NCI-H2227 treated with DMSO at 0.1 percent for 48 hours (cell line): ENCODE results near the gene ZNF793.
A peak's percentile ranks its signal among the peaks of the same experiment; 100 is the strongest.

Experiments used
- DNase-seq: peaks from one replicate; lab custom pipeline; 2025; lab: John Stamatoyannopoulos, UW

ZNF793 gene

DNA sequence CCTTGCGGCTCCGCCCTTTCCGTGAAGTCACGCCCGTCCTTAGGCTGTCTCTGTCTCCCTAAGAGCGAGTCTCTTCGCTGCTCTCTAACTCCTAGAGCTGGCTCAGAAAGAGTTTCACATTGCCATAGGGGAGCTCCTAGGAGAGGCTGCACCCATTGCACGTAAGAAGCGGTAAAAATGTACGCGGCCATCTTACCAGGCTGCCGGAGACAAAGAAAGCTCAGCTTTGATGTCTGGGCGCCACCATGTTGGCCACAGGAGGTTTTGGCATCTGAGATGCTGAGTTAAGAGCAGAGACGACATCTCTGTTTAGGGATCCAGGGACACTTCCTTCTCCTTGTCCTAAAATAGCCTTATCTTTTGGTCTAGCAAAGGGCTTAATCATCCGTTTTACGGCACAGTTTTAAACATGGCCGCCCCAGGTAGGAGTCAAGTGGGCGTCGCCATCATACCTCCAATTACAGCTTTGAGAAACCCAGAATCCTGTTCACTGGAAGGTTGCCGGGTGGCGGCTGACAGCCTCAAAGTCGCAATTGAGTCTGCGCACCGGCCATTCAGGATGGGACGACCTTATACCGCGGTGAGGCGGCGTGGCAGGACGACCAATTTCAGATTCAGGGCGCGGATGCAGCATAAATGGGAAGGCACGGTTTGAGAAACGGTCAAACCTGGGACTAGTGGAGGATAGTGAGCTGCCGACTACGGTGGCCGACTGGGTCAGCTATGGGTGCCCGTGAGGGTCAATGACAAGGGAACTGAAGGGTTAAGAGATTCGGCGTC lies at the start of gene ZNF793:
Gene ZNF793 (plus strand): TSS at position 553 of the 780 bp plus-strand sequence. CDS start 16,501 bp downstream, outside the sequence.
- peak; percentile 100 for DNase-seq

DNA sequence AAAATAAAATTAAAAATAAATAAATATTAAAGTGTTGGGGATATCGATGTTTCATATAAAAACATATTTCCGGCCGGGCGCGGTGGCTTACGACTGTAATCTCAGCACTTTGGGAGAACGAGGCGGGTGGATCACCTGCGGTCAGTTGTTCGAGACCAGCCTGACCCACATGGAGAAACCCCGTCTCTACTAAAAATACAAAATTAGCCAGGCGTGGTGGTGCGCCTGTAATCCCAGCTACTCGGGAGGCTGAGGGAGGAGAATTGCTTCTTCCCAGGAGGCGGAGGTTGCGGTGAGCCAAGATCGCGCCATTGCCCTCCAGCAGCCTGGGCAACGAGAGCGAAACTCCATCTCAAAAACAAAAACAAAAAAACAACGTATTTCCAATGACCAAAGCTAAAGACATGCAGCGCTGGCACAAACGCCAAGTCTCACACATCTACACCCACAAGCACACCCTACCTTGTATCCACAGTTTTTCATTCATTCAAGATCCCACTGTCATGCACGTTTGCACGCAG lies 40.4 kb upstream of the ZNF793 start:
- DNase-seq: no peak

DNA sequence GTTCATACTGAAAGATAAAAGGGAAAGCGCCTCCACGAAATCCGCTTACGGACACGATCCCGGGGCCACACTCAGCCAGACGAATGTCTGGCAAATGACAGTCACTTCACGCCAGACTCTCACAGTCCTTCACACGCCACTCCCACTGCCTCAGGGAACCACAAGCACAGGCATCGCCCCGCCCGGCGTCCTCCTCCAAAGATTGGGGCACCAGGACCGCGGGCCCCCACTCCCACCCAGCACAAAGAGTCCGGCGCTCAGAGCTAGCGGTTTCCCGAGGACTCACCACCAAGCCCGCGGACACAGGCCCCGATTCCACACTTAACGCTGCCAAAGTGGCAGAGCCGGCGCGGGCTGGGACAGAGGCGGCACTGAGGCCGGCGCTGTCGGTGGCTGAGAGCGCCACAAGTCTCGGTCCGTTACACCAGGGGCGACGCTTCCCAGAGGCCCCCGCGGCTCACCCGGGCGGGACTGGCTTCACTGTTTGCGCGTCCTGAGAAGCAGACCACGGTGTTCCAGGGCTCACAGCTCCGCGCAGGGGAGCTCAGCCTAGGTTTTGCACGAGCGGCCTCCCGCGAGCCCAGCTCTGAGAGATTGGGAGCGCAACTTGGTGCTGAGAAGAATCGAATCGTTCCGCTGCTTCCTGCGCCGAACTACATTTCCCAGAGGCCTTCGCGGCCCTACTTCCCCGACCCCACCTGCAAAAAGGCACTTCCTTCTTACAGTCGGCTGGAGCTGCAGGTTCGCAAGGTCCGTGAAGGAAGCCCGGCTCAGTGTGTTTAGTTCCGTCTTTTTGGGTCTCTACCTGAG lies 39.7 kb upstream of the ZNF793 start, which contains the start of gene ZNF569:
Gene ZNF569 (minus strand): TSS at position 647 of the 810 bp plus-strand sequence. CDS start 22,523 bp downstream, outside the sequence.
- peak; percentile 100 for DNase-seq

DNA sequence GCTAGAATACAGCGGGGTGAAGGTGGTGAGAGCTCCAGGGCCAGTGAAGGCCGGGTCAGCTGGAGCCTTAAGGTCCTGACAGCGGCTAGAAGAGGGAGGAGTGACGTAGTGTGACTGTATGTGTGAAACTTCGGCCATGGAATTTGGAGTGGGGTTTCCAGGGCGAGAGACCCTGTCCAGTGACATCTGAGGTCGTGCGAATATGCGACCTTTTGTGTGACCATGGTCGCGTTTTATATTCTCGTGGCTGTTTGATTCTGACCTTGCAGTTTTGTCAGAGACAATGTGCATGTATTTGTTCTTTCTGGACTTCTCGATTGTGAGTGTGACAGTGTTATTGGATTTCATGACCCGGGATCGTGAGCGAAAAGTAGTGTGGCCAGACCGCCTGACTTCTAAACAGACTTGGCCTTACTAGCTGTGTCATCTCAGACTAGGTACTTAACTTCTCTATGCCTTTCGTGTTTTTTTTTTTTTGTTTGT lies 39.1 kb upstream of the ZNF793 start:
- no peak for DNase-seq

DNA sequence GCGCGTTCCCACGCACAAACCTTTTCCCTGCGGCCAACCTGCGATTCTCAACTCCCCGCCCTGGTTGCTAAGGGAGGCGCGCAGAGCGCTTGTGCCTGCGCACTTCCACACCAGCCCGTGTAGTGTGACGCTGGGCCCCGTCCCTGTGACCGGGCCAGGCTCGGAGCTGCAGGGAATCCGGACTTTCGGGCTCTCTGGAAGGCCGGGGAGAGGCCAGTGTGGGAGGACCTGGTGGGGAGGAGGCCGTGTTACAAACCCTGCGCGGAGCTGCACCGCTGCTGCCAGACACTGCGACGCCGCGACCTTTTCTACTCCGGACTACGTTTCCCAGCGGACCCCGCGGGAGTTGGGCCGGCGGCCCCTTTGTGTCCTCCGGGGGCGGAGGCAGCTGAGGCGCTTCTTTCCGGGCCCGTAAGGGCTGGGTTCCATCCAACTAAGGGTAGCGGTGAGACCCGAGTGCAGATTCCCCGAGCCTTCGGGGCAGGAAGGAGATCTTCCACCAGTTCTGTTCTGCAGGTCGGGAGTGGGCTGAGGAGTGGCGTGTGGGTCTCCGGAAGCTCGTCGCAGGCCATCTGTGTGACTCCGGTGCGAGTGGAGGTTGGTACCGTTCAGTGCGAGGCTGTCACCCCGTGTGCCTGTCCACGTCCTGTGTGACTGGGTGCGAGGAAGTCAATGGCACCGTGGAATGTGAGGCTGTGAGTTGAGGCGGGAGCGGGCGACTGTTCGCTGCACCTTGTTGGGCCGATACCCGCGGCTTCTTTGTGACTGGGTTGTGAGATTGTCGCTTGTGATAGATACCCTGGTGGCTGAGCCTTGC lies 37.6 kb upstream of the ZNF793 start, which contains the start of gene ZNF570:
Gene ZNF570 (plus strand): TSS at position 396 of the 817 bp plus-strand sequence. CDS start 999 bp downstream, outside the sequence.
- peak; percentile 100 for DNase-seq

DNA sequence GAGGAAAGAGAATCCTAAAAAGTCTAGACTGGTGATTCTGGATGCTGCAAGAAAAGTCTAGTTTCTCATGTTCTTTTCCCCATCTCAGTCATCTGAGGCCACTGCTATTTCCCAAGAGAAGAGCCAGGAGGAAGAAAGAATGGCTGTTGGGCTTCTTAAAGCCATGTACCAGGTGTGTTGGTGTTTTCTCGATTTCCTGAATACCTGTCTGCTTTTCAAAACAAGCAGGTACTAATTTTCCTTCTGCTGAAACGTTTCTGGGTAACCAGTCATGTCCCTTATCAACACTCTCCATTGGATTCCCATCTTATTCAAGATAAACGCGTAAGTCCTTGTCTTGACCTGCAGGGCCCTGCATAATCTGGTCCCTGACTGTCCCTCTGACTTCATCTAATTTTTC lies 36.5 kb upstream of the ZNF793 start:
- DNase-seq: no peak

DNA sequence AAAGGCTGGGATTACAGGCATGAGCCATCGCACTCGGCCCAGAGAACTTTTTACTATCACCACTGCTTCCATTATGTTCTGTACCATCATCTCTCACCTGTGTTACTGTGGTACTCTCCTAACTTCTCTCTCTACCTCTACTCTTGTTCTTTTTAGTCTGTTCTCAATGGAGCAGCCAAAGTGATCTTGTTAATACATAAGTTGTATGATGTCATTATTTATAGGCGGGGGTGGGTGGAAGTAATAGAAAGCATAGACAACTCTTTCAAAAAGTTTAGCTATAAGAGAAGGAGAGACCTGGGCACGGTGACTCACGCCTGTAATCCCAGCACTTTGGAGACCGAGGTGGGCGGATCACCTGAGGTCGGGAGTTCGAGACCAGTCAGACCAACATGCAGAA lies 34.6 kb upstream of the ZNF793 start:
- DNase-seq: no peak

DNA sequence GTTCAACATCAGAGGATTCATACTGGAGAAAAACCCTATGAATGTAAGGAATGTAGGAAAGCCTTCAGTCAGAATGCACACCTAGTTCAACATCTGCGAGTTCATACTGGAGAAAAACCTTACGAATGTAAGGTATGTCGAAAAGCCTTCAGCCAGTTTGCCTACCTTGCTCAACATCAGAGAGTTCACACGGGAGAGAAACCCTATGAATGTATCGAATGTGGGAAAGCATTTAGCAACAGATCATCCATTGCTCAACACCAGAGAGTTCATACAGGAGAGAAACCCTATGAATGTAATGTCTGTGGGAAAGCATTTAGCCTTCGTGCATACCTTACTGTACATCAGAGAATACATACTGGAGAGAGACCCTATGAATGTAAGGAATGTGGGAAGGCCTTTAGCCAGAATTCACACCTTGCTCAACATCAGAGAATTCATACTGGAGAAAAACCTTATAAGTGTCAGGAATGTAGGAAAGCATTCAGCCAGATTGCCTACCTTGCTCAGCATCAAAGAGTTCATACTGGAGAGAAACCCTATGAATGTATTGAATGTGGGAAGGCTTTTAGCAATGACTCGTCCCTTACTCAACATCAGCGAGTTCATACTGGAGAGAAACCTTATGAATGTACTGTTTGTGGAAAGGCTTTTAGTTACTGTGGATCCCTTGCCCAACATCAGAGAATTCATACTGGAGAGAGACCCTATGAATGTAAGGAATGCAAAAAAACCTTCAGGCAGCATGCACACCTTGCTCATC lies 22.2 kb upstream of the ZNF793 start:
- no peak for DNase-seq

DNA sequence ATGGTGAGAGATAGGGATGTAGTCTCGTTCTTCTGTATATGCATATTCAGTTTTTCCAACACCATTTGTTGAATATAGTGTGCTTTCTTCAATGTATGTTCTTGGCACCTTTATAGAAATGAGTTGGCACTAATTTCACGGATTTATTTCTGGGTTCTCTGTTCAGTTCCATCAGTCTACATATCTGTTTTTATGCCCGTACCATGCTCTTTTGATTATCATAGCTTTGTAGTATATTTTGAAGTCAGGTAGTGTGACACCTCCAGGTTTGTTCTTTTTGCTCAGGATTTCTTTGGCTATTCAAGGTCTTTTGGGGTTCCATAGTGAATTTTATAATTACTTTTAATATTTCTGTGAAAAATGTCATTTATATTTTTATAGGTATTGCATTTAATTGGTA lies 14.5 kb upstream of the ZNF793 start:
- no peak for DNase-seq

DNA sequence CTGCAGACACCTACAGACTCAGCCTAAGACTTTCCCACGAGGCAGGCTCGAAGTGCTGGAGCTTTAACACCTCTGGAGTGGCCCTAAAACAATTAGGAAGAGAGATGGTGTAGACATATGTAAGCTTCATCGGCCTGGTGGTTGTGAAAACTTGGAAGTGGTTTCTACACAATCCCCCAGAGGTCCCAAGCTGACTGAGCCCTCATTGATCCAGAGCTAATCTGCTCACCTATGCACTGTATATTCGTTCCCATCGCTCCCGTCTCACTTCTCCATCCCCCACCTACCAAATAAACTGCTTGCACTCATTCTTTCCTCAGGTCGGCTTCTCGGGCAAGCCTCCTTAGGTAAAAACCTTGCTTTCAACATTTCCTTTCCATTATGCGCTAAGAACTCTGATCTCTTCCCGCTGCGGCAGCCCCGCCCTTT lies 767 bp upstream of the ZNF793 start:
- no peak for DNase-seq

DNA sequence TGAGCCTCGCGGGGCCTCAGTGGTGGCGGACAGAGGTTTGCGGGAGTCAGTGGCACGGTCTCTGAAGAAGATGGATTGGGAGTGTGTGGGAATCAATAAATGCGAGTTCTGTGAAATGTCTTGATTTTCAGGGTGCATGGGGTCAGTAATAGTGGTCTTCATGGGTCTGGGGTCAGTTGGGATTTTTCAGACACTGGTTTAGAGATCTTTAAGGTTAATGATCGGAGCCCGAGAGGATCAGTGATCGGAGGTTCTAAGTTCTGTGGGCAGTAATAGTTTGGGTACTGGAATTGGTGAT lies 377 bp downstream of the ZNF793 start:
- DNase-seq: no peak

DNA sequence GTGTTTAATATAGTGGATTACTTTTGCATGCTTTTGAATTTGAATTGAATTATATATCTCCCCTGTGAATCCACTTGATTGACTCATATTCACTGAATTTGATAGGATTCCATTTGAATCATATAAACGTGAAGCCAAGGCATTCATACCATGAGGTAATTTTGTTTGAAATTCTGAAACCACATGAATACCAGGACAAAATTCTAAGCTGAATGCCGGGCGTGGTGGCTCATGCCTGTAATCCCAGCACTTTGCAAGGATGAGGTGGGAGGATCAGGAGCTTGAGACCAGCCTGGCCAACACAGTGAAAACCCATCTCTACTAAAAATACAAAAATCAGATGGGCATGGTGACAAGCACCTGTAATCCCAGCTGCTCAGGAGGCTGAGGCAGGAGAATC lies 4.4 kb downstream of the ZNF793 start:
- no peak for DNase-seq

DNA sequence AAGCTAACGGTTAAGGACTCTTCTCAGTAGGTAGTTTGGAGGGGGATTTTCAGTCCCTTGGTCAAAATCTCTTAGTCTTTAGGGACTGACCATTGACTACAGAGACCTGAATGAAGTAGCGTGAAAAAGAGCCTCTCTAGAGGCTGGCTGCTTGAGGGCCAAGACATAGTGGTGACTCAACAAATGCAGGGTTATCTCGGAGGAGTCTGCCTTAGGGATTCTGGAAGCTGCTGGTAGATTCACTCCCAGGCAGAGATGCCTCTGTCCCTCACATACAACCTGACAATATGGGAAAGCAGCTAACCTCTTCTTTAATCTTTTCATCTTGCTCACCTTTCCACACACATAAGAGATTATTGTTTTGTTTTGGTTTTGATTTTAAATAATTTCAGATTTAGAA lies 5.1 kb downstream of the ZNF793 start:
- no peak for DNase-seq

DNA sequence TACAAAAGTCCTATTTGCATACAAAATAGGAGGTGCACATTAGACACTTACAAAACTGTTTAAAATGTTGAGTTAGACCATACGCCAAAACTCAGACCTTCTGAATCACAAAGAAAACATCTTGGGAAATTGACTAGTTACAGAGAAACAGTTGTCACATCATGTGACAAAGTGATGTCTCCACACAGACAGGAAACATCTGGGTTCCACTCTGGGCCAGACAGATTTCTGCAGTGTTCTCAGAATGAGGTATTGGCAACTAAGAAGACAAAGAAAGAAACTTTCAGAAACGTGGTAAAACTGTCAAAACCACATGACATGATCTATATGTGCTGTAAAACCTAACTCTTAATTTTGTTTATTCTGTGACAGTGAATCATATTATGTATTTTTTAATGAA lies 6.7 kb downstream of the ZNF793 start:
- DNase-seq: no peak

DNA sequence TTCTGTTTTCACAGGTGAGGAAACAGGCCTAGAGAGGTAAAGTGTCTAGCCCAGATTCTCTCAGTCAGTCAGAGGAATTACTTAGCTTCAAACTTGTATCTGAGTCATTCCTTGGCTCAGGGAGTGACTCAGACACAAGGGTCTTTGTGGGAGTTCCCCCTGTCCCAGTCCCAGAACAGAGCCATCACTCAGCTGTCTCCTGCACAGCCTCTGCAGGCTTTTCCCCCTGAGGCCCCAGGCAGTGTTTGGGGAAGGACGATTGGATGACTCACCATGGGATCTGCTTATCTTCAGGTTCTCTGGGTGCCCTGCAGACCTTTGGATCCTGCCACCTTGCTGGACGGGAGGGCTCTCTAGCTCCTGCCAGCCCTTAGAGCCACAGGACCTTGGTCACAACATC lies 13.2 kb downstream of the ZNF793 start:
- DNase-seq: no peak

DNA sequence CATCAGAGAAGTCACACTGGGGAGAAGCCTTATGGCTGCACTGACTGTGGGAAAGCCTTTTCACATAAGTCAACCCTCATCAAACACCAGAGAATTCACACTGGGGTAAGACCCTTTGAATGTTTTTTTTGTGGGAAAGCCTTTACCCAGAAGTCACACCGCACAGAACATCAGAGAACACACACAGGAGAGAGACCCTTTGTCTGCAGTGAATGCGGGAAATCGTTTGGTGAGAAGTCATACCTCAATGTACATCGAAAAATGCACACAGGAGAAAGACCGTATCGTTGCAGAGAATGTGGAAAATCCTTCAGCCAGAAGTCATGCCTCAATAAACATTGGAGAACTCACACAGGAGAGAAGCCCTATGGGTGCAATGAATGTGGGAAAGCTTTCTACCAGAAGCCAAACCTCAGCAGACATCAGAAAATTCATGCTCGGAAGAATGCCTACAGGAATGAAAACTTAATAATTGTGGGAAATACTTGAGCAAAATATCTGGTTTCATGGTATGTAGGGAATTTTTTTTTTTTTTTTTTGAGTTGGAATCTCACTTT lies 30.7 kb downstream of the ZNF793 start:
- no peak for DNase-seq

DNA sequence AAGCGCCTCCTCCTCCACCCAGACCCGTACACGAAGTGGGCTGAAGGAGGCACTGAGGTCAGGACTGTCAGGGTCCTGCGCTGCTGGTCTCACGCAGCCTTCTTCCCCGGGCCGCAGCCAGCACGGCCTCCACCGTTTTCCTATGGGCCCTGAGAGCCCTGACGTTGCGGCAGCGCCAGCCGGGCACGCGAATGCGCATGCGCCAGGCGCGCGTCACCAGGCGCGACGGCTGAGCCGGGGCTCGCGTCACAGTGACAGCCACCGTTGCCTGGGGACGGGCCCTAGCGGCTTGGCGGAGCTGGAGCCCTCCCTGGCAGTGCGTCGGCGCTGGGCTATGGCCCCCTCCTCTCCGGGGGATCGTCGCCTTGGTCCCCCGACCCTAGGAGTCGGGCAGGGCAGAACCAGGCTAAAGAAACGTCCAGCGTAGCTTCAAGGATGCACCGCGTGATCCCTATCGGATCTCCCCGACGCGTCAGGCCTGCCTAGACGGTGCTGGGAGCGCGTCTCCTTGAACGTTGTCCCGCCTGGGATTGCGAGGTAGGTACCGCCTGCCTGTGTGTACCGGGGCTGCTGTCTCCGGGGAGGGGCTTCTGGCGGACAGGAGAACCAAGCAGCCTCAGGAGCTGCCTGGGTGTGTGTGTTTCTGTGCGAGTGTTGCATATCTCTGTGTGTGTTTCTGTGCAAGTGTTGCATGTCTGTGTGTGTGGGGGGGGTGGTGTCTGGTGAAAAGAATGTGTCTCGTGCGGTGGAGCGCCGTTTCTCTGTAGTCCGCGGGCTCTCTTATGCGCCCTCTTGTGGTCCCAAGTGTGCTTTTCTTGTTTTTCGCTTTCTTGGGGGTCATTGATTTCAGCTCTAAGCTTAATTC lies 44.6 kb downstream of the ZNF793 start:
- peak; percentile 29 for DNase-seq

DNA sequence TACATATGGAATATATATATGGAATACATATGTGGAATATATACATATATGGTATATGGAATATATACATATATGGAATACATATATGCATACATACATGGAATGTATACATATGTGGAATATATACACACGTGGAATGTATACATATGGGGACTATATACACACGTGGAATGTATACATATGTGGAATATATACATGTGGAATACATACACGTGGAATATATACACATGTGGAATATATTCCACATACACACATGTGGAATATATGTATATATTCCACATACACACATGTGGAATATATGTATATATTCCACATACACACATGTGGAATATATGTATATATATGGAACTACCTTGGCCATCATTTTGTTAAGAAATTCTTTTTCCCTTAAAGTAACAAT lies 56.8 kb downstream of the ZNF793 start:
- no peak for DNase-seq

DNA sequence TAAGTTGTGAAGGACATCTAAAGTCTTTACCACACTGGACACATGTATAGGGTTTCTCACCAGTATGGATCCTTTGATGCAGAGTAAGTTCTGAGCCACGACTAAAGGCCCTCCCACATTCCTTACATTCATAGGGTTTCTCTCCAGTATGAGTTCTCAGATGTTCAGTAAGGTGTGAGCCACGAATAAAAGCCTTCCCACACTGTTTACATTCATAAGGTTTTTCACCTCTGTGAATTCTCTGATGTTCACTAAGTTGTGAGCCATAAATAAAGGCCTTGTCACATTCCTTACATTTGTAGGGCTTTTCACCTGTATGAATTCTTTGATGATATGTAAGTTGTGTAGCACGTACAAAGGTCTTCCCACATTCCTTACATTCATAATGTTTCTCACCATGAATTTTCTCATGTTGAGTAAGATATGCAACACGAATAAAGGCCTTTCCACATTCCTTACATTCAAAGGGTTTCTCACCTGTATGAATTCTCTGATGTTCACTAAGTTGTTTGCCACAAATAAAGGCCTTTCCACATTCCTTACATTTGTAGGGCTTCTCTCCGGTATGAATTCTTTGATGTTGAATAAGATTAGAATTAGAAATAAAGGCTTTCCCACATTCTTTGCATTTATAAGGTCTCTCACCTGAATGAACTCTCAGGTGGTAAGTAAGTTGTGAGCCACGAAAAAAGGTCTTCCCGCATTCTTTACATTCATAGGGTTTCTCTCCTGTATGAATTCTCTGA lies 58.1 kb downstream of the ZNF793 start:
- no peak for DNase-seq
